ENCODE measurements around the gene ZNF10. TPM values are rescaled to one million over a fixed set of nuclear protein-coding genes. Genes with fewer than 3 reads are reported as not detected.

The ZNF10 gene
- total and polyA plus RNA-seq, 4 donors = 3.2 to 26.2 (median 6.8) TPM

DNA sequence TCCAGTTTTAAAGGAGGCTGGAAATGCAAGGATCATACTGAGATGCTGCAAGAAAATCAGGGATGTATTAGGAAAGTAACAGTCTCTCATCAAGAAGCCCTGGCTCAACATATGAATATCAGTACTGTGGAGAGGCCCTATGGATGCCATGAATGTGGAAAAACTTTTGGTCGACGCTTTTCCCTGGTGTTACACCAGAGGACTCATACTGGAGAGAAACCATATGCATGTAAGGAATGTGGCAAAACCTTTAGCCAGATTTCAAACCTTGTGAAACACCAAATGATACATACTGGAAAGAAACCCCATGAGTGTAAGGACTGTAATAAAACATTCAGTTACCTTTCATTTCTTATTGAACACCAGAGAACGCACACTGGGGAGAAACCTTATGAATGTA, 24.8 kb upstream of the ZNF10 start:
- Histone ChIP-seq H3K9me3 (ENCODE audit: control insufficient read depth in 4 of 4, insufficient read depth in 3 of 4, low read length in 3 of 4) (peaks cover 22 to 75% (median 72%) of the 10 kb centered on the region in 4 donors), H3K4me1 (ENCODE audit: control insufficient read depth in 5 of 5, insufficient read depth in 5 of 5, low read length in 5 of 5) (no peaks in the 10 kb centered on the region), H3K36me3 (ENCODE audit: control insufficient read depth in 4 of 4, insufficient read depth in 4 of 4, low read length in 4 of 4) (peaks cover 17 to 83% (median 61%) of the 10 kb centered on the region in 4 donors), H3K9ac (ENCODE audit: insufficient read depth in 1 of 2, low read length in 2 of 2) (no peak overlapping the region), H3K27ac (ENCODE audit: low read depth in 1 of 2, low read length in 1 of 2) (no peak overlapping the region), H3K4me3 (no peak overlapping the region), H3K27me3 (ENCODE audit: control insufficient read depth in 3 of 3, insufficient read depth in 3 of 3, low read length in 2 of 3) (no peaks in the 10 kb centered on the region)
- WGBS, 2 donors = 97 to 98% methylated on average over 3 of the region's 3 CpGs
- TF ChIP-seq, protein P1, sequence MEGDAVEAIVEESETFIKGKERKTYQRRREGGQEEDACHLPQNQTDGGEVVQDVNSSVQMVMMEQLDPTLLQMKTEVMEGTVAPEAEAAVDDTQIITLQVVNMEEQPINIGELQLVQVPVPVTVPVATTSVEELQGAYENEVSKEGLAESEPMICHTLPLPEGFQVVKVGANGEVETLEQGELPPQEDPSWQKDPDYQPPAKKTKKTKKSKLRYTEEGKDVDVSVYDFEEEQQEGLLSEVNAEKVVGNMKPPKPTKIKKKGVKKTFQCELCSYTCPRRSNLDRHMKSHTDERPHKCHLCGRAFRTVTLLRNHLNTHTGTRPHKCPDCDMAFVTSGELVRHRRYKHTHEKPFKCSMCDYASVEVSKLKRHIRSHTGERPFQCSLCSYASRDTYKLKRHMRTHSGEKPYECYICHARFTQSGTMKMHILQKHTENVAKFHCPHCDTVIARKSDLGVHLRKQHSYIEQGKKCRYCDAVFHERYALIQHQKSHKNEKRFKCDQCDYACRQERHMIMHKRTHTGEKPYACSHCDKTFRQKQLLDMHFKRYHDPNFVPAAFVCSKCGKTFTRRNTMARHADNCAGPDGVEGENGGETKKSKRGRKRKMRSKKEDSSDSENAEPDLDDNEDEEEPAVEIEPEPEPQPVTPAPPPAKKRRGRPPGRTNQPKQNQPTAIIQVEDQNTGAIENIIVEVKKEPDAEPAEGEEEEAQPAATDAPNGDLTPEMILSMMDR (IDR thresholded peaks at IDR 0.05; ENCODE audit: control extremely low read depth, extremely low read depth) = no peak
- ATAC-seq (ENCODE audit: insufficient read depth, low FRiP score) = no peak
- no peak for DNase-seq

DNA sequence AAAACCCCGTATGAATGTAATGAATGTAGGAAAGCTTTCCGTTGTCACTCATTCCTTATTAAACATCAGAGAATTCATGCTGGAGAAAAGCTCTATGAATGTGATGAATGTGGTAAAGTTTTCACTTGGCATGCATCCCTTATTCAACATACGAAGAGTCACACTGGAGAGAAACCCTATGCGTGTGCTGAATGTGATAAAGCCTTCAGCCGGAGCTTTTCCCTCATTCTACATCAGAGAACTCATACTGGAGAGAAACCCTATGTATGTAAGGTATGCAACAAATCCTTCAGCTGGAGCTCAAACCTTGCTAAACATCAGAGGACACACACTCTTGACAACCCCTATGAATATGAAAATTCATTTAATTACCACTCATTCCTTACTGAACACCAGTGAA, 24.2 kb upstream of the ZNF10 start:
- Histone ChIP-seq H3K9ac (ENCODE audit: insufficient read depth in 1 of 2, low read length in 2 of 2) (no peak overlapping the region), H3K4me1 (ENCODE audit: control insufficient read depth in 5 of 5, insufficient read depth in 5 of 5, low read length in 5 of 5) (no peaks in the 10 kb centered on the region), H3K27ac (ENCODE audit: low read depth in 1 of 2, low read length in 1 of 2) (no peak overlapping the region), H3K36me3 (ENCODE audit: control insufficient read depth in 4 of 4, insufficient read depth in 4 of 4, low read length in 4 of 4) (peaks cover 14 to 78% (median 55%) of the 10 kb centered on the region in 4 donors), H3K4me3 (no peak overlapping the region), H3K27me3 (ENCODE audit: control insufficient read depth in 3 of 3, insufficient read depth in 3 of 3, low read length in 2 of 3) (no peaks in the 10 kb centered on the region), H3K9me3 (ENCODE audit: control insufficient read depth in 4 of 4, insufficient read depth in 3 of 4, low read length in 3 of 4) (peaks cover 21 to 77% (median 70%) of the 10 kb centered on the region in 4 donors)
- WGBS, 2 donors = 95 to 97% methylated on average over 5 of the region's 5 CpGs
- no peak for ATAC-seq (ENCODE audit: insufficient read depth, low FRiP score)
- TF ChIP-seq, protein P1 (IDR thresholded peaks at IDR 0.05; ENCODE audit: control extremely low read depth, extremely low read depth) = no peak
- no peak for DNase-seq

DNA sequence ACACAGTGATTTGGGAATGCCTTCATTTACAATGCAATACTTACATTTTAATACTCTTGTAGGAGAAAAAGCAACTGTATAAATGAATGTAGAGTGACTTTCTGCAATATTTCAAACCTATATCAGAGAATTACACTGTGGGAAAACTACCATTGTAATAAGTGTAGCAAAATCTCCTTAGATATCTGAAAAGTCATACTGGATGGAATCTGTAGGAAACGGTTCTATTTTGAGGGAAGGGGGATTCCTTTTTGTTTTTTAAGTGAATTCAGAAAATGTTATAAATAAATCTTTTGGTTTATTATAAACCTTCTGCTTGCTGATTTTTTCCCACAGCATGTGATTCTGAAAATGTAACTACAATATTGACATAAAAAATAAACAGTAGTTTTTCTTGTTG, 23.3 kb upstream of the ZNF10 start:
- no peak for DNase-seq
- peaks cover 14 to 70% (median 47%) of the 10 kb centered on the region in 4 donors for H3K36me3 ChIP-seq (ENCODE audit: control insufficient read depth in 4 of 4, insufficient read depth in 4 of 4, low read length in 4 of 4)
- H3K4me1 ChIP-seq (ENCODE audit: control insufficient read depth in 5 of 5, insufficient read depth in 5 of 5, low read length in 5 of 5) = no peaks in the 10 kb centered on the region
- TF ChIP-seq, protein P1 (IDR thresholded peaks at IDR 0.05; ENCODE audit: control extremely low read depth, extremely low read depth) = no peak
- H3K9me3 ChIP-seq (ENCODE audit: control insufficient read depth in 4 of 4, insufficient read depth in 3 of 4, low read length in 3 of 4) = peaks cover 18 to 71% (median 64%) of the 10 kb centered on the region in 4 donors
- H3K9ac ChIP-seq (ENCODE audit: insufficient read depth in 1 of 2, low read length in 2 of 2) = no peak overlapping the region
- 98 to 100% methylated on average over 1 of the region's 1 CpG for WGBS, 2 donors
- no peak overlapping the region for H3K27ac ChIP-seq (ENCODE audit: low read depth in 1 of 2, low read length in 1 of 2)
- no peak for ATAC-seq (ENCODE audit: insufficient read depth, low FRiP score)
- H3K27me3 ChIP-seq (ENCODE audit: control insufficient read depth in 3 of 3, insufficient read depth in 3 of 3, low read length in 2 of 3) = no peaks in the 10 kb centered on the region
- H3K4me3 ChIP-seq = no peak overlapping the region

DNA sequence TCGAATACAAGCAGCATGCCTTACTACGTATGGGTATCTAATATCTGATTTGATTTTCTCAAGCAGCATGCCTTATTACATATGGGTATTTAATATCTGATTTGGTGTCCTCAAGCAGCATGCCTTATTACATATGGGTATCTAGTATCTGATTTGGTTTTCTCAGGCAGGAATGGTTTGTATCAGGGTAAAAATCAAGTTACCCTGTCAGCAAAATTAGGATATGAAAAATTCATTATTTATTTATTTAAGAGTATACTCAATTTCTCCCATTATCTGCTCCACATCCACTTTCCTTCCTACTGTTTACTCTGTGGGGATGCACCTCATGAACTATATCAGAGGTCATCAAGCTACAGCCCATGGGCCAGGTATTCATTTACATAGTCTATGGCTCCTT, 22.3 kb upstream of the ZNF10 start:
- 99 to 100% methylated on average over 2 of the region's 2 CpGs for WGBS, 2 donors
- Histone ChIP-seq H3K9ac (ENCODE audit: insufficient read depth in 1 of 2, low read length in 2 of 2) (no peak overlapping the region), H3K36me3 (ENCODE audit: control insufficient read depth in 4 of 4, insufficient read depth in 4 of 4, low read length in 4 of 4) (peaks cover 13 to 61% (median 41%) of the 10 kb centered on the region in 4 donors), H3K4me3 (no peak overlapping the region), H3K4me1 (ENCODE audit: control insufficient read depth in 5 of 5, insufficient read depth in 5 of 5, low read length in 5 of 5) (no peaks in the 10 kb centered on the region), H3K27me3 (ENCODE audit: control insufficient read depth in 3 of 3, insufficient read depth in 3 of 3, low read length in 2 of 3) (no peaks in the 10 kb centered on the region), H3K9me3 (ENCODE audit: control insufficient read depth in 4 of 4, insufficient read depth in 3 of 4, low read length in 3 of 4) (peaks cover 21 to 73% (median 58%) of the 10 kb centered on the region in 4 donors), H3K27ac (ENCODE audit: low read depth in 1 of 2, low read length in 1 of 2) (no peak overlapping the region)
- TF ChIP-seq, protein P1 (IDR thresholded peaks at IDR 0.05; ENCODE audit: control extremely low read depth, extremely low read depth) = no peak
- DNase-seq (no peak), ATAC-seq (ENCODE audit: insufficient read depth, low FRiP score) (no peak)
